Measurements from ENCODE around the gene TSGA10.
"Not testable (repeated sequence)": the region's sequence is repeated elsewhere in the genome, so short reads cannot be mapped to it uniquely, and the experiment has no call there.

The TSGA10 gene

DNA sequence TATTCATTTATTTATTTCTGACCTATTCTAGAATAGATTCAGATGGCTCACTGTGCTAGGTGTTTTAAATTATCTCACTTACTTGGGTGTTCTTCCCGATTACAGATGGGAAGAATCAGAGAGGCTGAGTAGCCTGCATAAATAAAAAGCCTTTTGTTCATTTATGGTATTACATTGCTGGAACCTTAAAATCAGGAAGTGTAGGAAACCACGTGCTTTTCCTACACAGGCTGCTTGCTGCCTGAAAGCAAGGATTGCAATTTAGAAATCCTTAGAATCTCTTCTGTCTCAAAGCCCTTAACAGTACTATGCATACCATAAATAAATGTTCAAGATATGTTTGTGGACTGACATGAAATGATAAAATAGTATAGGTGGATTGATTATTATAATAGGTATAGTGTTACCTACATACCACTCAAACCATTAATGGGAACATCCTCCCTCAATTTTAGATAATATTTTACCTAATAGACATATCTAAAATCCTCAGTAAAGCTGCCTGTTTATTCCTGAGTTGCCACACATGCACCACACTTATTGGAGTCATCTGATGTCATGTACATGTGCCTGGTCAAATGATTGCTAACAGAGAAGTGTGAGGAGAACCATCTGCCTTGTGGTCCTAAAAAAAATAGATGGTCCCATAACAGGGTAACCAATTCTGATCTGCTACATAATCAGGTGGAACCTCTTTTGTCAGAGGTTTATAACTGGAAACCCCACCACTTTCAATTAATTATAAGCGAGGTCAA is 86.7 kb downstream of the TSGA10 start:
- TF ChIP-seq, protein P1, sequence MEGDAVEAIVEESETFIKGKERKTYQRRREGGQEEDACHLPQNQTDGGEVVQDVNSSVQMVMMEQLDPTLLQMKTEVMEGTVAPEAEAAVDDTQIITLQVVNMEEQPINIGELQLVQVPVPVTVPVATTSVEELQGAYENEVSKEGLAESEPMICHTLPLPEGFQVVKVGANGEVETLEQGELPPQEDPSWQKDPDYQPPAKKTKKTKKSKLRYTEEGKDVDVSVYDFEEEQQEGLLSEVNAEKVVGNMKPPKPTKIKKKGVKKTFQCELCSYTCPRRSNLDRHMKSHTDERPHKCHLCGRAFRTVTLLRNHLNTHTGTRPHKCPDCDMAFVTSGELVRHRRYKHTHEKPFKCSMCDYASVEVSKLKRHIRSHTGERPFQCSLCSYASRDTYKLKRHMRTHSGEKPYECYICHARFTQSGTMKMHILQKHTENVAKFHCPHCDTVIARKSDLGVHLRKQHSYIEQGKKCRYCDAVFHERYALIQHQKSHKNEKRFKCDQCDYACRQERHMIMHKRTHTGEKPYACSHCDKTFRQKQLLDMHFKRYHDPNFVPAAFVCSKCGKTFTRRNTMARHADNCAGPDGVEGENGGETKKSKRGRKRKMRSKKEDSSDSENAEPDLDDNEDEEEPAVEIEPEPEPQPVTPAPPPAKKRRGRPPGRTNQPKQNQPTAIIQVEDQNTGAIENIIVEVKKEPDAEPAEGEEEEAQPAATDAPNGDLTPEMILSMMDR (IDR thresholded peaks at IDR 0.05; ENCODE audit: extremely low read depth, missing control alignments) = no peak
- DNase-seq (ENCODE audit: low spot score) = no peak

DNA sequence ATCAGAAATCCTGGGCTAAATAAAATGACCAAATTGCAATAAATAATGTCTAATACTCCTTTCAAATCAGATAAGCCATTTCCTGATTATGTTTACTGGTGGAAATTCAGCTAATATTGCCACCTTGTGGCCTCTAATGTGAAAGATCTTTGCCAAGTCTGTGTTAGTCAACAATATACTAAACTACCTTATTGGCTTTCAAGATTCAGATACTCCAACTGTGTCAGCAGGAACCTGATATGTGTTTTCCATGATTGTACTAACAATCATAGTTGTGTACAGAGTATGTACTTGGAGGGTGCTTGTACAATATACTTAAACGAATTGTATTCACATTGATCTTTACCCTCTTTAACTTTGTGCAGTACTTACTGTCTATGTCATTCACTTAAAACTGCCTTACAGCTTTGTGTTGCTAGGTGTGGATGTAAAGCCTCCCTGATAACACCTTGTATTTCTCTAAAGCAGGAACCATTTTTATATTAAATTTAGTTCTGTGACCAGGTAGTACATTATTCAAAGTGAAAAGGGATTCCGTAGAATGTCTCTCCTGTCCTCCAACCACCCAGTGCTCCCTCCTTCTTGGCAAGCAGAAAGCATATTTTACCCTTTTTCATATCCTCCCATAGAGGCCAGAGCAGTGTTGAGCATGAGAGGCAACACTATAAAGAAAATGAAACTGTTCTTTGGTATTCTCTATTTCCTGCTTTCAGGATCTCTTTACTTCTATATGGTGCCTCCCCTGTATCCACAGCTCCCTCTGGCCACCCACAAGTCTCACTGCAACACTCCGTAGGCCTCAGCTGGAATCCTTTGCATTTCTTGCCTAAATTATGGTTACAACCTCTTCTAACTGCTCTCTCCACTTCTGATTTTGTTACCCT is 88.4 kb downstream of the TSGA10 start:
- TF ChIP-seq, protein P1 (IDR thresholded peaks at IDR 0.05; ENCODE audit: extremely low read depth, missing control alignments) = peak; percentile 20
- DNase-seq (ENCODE audit: low spot score) = peak; percentile 55

DNA sequence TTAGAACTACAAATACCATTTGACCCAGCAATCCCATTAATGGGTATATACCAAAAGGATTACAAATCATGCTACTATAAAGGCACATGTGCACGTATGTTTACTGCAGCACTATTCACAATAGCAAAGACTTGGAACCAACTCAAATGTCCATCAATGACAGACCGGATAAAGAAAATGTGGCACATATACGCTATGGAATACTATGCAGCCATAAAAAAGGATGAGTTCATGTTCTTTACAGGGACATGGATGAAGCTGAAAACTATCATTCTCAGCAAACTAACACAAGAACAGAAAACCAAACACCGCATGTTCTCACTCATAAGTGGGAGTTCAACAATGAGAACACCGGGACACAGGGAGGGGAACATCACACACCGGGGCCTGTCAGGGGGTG is 105.6 kb downstream of the TSGA10 start:
- DNase-seq (ENCODE audit: low spot score) = not testable (repeated sequence)

DNA sequence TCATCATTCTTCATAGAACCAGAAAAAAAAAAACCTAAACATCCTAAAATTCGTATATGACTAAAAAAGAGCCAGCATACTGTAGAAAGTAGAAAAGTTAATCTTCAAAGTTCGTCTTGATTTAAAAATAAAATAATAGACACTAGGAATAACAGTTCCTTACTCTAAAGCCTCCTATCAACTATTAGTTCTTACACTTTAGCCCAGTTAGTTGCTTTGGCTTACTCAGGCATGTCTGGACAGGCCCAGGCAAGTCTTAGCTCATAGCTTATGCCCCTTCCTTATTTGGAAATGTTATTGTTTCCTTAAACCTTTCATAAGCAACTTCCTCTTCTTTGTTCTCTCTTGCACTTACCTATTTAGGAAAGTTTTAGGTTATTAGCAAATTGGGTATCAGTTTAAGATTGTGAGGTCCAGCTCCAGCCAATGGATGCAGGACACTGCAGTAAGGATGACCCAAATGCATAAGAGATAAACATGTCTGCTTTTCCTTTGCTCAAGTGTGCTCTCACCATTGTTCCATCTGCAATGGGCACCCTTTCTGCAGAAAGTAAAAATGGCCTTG is 113.9 kb downstream of the TSGA10 start:
- not testable (repeated sequence) for DNase-seq (ENCODE audit: low spot score)

DNA sequence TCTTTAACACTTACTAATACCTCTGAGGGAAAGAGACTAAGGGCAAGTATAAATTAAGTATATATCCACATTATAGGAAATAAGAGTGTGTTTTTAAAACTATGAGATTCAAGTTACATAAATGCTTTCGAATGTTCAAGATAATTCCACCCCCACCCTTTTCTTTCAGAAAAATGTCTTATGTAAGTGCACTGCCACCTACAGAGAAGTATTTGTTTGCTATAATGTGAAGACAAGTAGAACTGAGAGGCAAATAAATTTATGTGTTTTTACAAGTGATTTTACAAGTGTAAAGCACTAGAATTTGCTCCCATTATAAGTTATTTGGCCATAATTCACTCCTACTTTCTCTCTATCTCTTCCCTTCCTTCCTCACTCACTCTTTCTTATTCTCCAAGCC is 118.8 kb downstream of the TSGA10 start:
- DNase-seq (ENCODE audit: low spot score) = no peak
- TF ChIP-seq, protein P1 (IDR thresholded peaks at IDR 0.05; ENCODE audit: extremely low read depth, missing control alignments) = no peak

DNA sequence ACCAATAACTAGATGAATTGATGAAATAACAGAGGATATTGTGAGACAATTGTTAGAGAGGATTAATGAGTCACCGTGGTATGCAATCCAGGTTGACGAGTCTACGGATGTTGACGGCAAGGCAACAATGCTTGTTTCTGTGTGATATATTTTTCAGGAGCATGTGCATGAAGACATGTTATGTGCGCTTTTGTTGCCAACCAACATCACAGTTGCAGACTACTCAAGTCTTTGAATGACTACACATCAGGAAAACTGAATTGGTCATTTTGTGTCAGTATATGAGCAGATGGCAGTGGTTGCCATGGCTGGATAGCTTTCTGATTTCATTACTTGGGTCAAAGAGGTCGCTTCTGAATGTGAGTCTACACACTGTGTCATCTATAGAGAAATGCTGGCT is 122.0 kb downstream of the TSGA10 start:
- DNase-seq (ENCODE audit: low spot score) = no peak

DNA sequence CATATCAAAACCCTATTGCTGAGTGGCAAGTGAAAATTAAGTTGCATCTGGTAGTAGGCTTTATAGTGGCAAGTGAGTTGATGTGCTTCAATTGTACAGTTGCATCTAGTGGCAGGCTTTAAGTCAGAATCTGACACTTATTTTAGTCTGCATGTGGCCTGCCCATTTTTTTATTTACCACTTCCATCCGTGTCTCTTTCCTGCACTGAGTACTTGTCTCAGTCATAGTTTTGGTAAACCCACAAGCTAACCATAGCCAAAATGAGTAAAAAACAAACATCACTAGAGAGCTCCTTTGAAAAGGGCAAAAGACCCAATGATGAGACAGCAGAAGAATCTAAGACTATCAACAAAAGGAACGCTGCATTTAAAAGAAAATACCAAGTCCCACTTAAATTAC is 122.7 kb downstream of the TSGA10 start:
- DNase-seq (ENCODE audit: low spot score) = no peak
- TF ChIP-seq, protein P1 (IDR thresholded peaks at IDR 0.05; ENCODE audit: extremely low read depth, missing control alignments) = no peak

More for the DNA sequence above, 122.0 kb downstream of the TSGA10 start:
- TF ChIP-seq, protein P1 (IDR thresholded peaks at IDR 0.05; ENCODE audit: extremely low read depth, missing control alignments) = no peak

DNA sequence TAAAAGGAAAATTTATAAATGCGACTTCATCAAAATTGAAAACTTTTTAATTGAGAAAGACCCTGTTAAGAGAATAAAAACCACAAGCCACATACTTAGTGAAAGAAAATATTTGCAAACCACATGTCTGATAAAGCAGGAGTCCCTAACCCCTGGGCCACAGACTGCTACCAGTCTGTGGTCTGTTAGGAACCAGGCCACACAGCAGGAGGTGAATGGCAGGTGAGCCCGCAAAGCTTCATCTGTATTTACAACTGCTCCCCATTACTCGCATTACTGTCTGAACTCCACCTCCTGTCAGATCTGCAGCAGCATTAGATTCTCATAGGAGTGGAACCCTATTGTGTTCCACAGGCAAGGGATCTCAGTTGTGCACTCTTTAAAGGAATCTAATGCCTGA is 123.3 kb downstream of the TSGA10 start:
- TF ChIP-seq, protein P1 (IDR thresholded peaks at IDR 0.05; ENCODE audit: extremely low read depth, missing control alignments) = no peak
- no peak for DNase-seq (ENCODE audit: low spot score)

All from GM20000 (cell line).